ENCODE results near the gene TEX52.

DNA sequence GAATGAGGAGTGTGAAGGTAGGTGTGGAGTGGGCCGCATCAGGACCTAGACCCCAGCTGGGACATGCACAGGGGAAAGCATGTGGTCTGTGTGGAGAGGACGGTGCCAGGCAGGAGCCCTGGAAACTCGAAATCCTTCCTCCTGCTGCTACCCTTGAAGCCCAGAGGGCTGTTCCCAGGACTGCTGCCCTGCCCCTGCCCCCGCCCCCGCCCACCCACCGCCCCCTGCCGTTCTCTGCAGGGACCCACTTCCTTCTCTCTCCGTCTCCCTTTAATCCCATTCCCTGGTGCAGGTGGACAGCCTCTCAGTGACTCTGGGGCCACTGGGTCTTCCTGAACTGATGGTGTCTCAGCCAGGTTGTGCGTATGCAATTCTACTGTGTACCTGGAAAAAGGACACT, 36.4 kb downstream of the TEX52 start:
- TF ChIP-seq POLR2A (IDR thresholded peaks at IDR 0.05) (no peak), CTCF (IDR thresholded peaks at IDR 0.05) (no peak)

Data from uterus (tissue), 2 donors.